LNCaP clone FGC (cell line): ENCODE measurements around the gene IBA57.
"Not testable (repeated sequence)": the region's sequence is repeated elsewhere in the genome, so short reads cannot be mapped to it uniquely, and the experiment has no call there.

Experiments used
- DNase-seq: peaks from one replicate; pipeline ENCODE4 v3.0.0-alpha.2; 2011; ENCODE audit warnings: low read depth
- H3K4me3 ChIP-seq: 2 replicates; pipeline ENCODE4 v1.5.1; 2011; ENCODE audit warnings: mild to moderate bottlenecking, low read depth, low read length, control low read depth
- CTCF ChIP-seq: IDR thresholded peaks from 2 replicates; pipeline ENCODE4 v1.5.1; 2012; ENCODE audit warnings: mild to moderate bottlenecking; ENCODE audit not compliant: control insufficient read depth, insufficient read depth; ENCODE audit errors: extremely low read depth

The IBA57 gene

GRCh38 chr1:228185641-228185965 lies 20.0 kb downstream of the IBA57 start:
- no peak for TF ChIP-seq CTCF
- DNase-seq = no peak
- no peak overlapping the region for H3K4me3 ChIP-seq

- not testable (repeated sequence) for DNase-seq, H3K4me3 ChIP-seq
These were observed 22.6 kb downstream of the IBA57 start for GRCh38 chr1:228188249-228188648.

DNA sequence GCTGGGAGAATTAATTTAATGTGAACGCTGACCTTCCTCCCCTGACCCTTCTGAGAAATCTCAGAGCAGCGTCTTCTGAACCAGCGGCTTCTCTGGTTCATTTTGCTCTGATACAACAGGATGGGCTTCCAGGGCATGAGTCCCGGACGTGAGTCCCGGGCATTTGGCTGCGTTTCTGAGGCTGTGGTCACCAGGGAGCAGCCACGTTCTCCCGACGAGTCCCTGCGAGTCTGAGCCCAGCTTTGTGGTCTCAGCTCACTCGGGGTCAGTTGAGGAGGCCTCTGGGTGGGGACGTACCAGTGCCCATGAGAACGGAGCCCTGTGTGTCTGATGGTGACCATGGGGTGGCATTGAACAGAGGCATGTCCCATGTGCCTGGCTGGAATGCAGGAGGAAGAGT lies 24.6 kb downstream of the IBA57 start:
- DNase-seq = no peak
- H3K4me3 ChIP-seq = no peak overlapping the region
- no peak for TF ChIP-seq CTCF

DNA sequence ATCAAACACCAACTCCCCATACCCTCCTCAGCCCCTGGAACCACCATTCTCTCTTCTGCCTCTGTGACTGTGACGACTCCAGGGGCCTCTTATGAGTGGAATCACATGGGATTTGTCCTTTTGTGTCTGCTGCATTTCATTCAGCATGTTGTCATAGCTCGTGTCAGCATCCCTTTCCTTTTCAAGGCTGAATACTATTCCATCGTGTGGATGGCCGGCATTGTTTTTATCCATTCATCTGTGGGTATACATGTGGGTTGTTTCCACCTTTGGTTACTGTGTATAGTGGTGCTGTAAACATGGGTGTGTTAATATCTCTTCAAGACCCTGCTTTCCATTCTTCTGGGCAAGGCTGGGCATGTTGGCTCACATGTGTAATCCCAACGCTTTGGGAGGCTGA lies 25.2 kb downstream of the IBA57 start:
- no peak overlapping the region for H3K4me3 ChIP-seq
- TF ChIP-seq CTCF = no peak
- no peak for DNase-seq

DNA sequence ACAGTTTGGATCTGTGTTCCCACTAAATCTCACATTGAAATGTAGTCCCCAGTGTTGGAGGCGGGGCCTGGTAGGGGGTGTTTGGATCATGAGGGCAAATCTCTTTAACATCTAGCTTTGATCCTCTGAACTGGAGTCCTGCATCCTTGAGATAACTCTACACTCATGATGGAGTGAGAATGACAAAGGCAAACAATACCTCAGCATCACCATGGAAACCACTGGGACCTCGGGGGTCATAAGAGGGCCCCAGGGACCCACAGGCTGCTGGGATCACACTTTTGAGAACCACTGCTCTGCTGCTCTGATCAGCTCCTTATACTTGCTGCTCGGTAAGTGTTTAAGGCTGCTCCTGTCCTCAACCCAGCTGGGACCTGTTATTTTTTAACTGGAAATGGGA lies 28.8 kb downstream of the IBA57 start:
- no peak for TF ChIP-seq CTCF
- no peak overlapping the region for H3K4me3 ChIP-seq
- DNase-seq = no peak

GRCh38 chr1:228194921-228195812 lies 29.6 kb downstream of the IBA57 start:
- DNase-seq = no peak
- no peak for TF ChIP-seq CTCF
- H3K4me3 ChIP-seq = no peak overlapping the region

- no peak overlapping the region for H3K4me3 ChIP-seq
- TF ChIP-seq CTCF = no peak
- no peak for DNase-seq
These were observed 32.0 kb downstream of the IBA57 start for GRCh38 chr1:228197555-228198147.
